Gastroesophageal sphincter (tissue), 4 donors: ENCODE results near the gene SEC22A. TPM values are rescaled to one million over a fixed set of nuclear protein-coding genes. Genes with fewer than 3 reads are reported as not detected.
A peak's percentile ranks its signal among the peaks of the same experiment; 100 is the strongest.

Source experiments
- ATAC-seq: fragments of 150-250 bp; one replicate; pipeline ENCODE4 v1.9.1; 2016; ENCODE audit warnings: mild to moderate bottlenecking, moderate library complexity
- H3K27ac ChIP-seq, 4 donors: fragments of 200-600 bp; sonication (generic) in 3 of 4; 1 replicate in 3 of 4; 2 replicates in 1 of 4; pipeline ENCODE4 v1.5.1; 2016 to 2019
- H3K27me3 ChIP-seq: fragments of 200-600 bp; sonication (generic); one replicate; pipeline ENCODE4 v1.5.1; 2019
- H3K36me3 ChIP-seq, 2 donors: fragments of 200-600 bp; sonication (generic); one replicate each; pipeline ENCODE4 v1.5.1; 2019; ENCODE audit warnings: control low read depth in 1 of 2
- H3K4me1 ChIP-seq, 3 donors: fragments of 200-600 bp; sonication (generic); 1 replicate in 2 of 3; 2 replicates in 1 of 3; pipeline ENCODE4 v1.5.1; 2016 to 2019; ENCODE audit warnings: control low read depth in 2 of 3
- H3K4me3 ChIP-seq, 2 donors: fragments of 200-600 bp; sonication (generic); one replicate each; pipeline ENCODE4 v1.5.1; 2019; ENCODE audit warnings: mild to moderate bottlenecking in 1 of 2, moderate library complexity in 1 of 2
- H3K9me3 ChIP-seq, 3 donors: fragments of 200-600 bp; sonication (generic); one replicate each; pipeline ENCODE4 v1.5.1; 2017 to 2019; ENCODE audit warnings: control low read depth in 2 of 3
- EP300 ChIP-seq: sonication (generic); formaldehyde crosslinking; IDR thresholded peaks from one replicate; pipeline ENCODE4 v1.6.1; 2017; ENCODE audit warnings: antibody characterized with exemption, mild to moderate bottlenecking
- POLR2A ChIP-seq, 2 donors: fragments of 450-650 bp; IDR thresholded peaks; one replicate each; pipeline ENCODE4 v1.6.1; 2017; ENCODE audit warnings: antibody characterized with exemption in 2 of 2, mild to moderate bottlenecking in 2 of 2, moderate library complexity in 1 of 2
- POLR2AphosphoS5 ChIP-seq: sonication (generic); formaldehyde crosslinking; IDR thresholded peaks from one replicate; pipeline ENCODE4 v1.6.1; 2017; ENCODE audit warnings: antibody characterized with exemption
- WGBS, 2 donors: methylation state at CpG; one replicate each; pipeline ENCODE4 v1.1.5; 2018; ENCODE audit warnings: low coverage in 1 of 2; 5-methylcytosine and 5-hydroxymethylcytosine counted together
- total RNA-seq, 4 donors: library from RNA; depleted of rRNA; stranded (reverse); fragments of >200 nt; gene quantifications; one replicate each; pipeline ENCODE4 v1.1.0, GENCODE V29; 2016
- TF ChIP-seq, protein P1 (sequence below), 4 experiments: fragments of 200-600 bp in 2 of 4; fragments of 450-650 bp in 2 of 4; sonication (generic) in 1 of 4; IDR thresholded peaks; one replicate each; pipeline ENCODE4 v1.5.1; 2017 to 2019; ENCODE audit warnings: antibody characterized with exemption in 4 of 4, mild to moderate bottlenecking in 2 of 4, moderate library complexity in 2 of 4

The SEC22A gene
- total RNA-seq, 4 donors from 2014 or later, result 17.3 to 32.2 (median 23.9) TPM

- H3K36me3 ChIP-seq, result peaks cover 0 to 39% of the 10 kb centered on the region in 2 donors
- no peaks in the 10 kb centered on the region for H3K27me3 ChIP-seq
- H3K4me3 ChIP-seq, result no peak overlapping the region
- no peak for ATAC-seq
- no peaks in the 10 kb centered on the region for H3K9me3 ChIP-seq
- 96 to 100% methylated on average over 2 of the region's 2 CpGs for WGBS, 2 donors
- no peak overlapping the region for H3K27ac ChIP-seq
- no peak for TF ChIP-seq POLR2A (IDR thresholded peaks at IDR 0.05)
- TF ChIP-seq EP300, result no peak
- TF ChIP-seq POLR2AphosphoS5, result no peak
- TF ChIP-seq, protein P1, sequence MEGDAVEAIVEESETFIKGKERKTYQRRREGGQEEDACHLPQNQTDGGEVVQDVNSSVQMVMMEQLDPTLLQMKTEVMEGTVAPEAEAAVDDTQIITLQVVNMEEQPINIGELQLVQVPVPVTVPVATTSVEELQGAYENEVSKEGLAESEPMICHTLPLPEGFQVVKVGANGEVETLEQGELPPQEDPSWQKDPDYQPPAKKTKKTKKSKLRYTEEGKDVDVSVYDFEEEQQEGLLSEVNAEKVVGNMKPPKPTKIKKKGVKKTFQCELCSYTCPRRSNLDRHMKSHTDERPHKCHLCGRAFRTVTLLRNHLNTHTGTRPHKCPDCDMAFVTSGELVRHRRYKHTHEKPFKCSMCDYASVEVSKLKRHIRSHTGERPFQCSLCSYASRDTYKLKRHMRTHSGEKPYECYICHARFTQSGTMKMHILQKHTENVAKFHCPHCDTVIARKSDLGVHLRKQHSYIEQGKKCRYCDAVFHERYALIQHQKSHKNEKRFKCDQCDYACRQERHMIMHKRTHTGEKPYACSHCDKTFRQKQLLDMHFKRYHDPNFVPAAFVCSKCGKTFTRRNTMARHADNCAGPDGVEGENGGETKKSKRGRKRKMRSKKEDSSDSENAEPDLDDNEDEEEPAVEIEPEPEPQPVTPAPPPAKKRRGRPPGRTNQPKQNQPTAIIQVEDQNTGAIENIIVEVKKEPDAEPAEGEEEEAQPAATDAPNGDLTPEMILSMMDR (IDR thresholded peaks at IDR 0.05), result no peak
- H3K4me1 ChIP-seq, result peaks cover 0 to 9% (median 0%) of the 10 kb centered on the region in 3 donors
Measured at GRCh38 chr3:123167686-123168085, 34.1 kb upstream of the SEC22A start.

DNA sequence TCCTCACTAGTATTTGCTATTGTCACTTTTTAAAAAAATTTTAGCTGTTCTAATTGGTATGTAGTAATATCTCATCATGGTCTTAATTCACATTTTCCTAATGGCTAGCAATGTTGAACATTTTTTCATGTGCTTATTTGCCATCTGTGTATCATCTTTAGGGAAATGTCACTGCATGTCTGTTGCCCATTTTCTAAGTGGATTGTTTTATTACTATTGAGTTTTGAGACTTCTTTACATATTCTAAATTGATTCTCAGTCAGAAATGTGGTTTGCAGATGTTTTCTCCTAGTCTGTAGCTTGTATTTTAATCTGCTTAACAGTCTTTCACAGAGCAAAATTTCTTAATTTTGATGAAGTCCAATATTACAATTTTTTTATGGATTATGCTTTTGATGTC, 33.6 kb upstream of the SEC22A start:
- H3K4me1 ChIP-seq, result peaks cover 0 to 9% (median 0%) of the 10 kb centered on the region in 3 donors
- H3K36me3 ChIP-seq, result peaks cover 0 to 34% of the 10 kb centered on the region in 2 donors
- no peak for ATAC-seq
- no peak overlapping the region for H3K4me3 ChIP-seq
- H3K27ac ChIP-seq, result no peak overlapping the region
- TF ChIP-seq, protein P1 (IDR thresholded peaks at IDR 0.05), result no peak
- TF ChIP-seq POLR2AphosphoS5 (no peak), POLR2A (IDR thresholded peaks at IDR 0.05) (no peak), EP300 (no peak)
- no peaks in the 10 kb centered on the region for H3K27me3 ChIP-seq
- H3K9me3 ChIP-seq, result no peaks in the 10 kb centered on the region

GRCh38 chr3:123168605-123169004, 33.1 kb upstream of the SEC22A start:
- Histone ChIP-seq H3K4me1 (peaks cover 0 to 9% (median 0%) of the 10 kb centered on the region in 3 donors), H3K4me3 (no peak overlapping the region), H3K27me3 (no peaks in the 10 kb centered on the region), H3K36me3 (peaks cover 0 to 30% of the 10 kb centered on the region in 2 donors), H3K27ac (no peak overlapping the region), H3K9me3 (no peaks in the 10 kb centered on the region)
- ATAC-seq, result no peak
- TF ChIP-seq POLR2AphosphoS5 (no peak), EP300 (no peak), POLR2A (IDR thresholded peaks at IDR 0.05) (no peak)
- TF ChIP-seq, protein P1 (IDR thresholded peaks at IDR 0.05), result no peak
- 76 to 82% methylated on average over 2 of the region's 2 CpGs for WGBS, 2 donors

- no peaks in the 10 kb centered on the region for H3K27me3 ChIP-seq
- no peak overlapping the region for H3K4me3 ChIP-seq
- peaks cover 0 to 9% (median 0%) of the 10 kb centered on the region in 3 donors for H3K4me1 ChIP-seq
- 18 to 37% methylated on average over 2 to 4 of the region's 5 CpGs for WGBS, 2 donors
- no peaks in the 10 kb centered on the region for H3K9me3 ChIP-seq
- H3K27ac ChIP-seq, result peak overlapping the region in 1 of 4 donors; percentile 35
- TF ChIP-seq POLR2AphosphoS5 (no peak), EP300 (no peak), POLR2A (IDR thresholded peaks at IDR 0.05) (no peak)
- TF ChIP-seq, protein P1 (IDR thresholded peaks at IDR 0.05), result no peak
- no peak for ATAC-seq
- peaks cover 0 to 21% of the 10 kb centered on the region in 2 donors for H3K36me3 ChIP-seq
Measured at GRCh38 chr3:123169492-123169929, 32.2 kb upstream of the SEC22A start.

DNA sequence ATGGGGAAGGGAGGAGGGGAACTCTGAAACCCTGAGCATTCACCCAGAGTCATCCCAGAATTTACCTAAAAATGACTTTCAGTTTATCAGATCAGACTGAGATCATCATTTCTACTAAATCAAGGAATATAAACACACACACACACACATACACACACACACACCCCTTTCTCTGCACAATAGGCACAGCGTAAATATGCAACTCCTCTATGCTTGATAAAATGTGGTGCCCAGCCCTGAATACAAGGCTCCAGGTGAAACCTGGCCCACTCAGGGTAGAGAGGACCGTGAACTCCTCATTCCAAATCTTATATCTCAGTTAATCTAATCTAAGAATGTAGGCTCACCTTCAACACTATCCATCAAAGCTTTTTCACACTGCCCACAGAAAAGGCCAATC, 31.8 kb upstream of the SEC22A start:
- Histone ChIP-seq H3K27ac (peak overlapping the region in 1 of 4 donors; percentile 35), H3K36me3 (peaks cover 0 to 16% of the 10 kb centered on the region in 2 donors), H3K27me3 (no peaks in the 10 kb centered on the region), H3K9me3 (no peaks in the 10 kb centered on the region), H3K4me3 (no peak overlapping the region), H3K4me1 (peaks cover 0 to 9% (median 0%) of the 10 kb centered on the region in 3 donors)
- no peak for ATAC-seq
- 79 to 95% methylated on average over 2 of the region's 2 CpGs for WGBS, 2 donors
- TF ChIP-seq, protein P1 (IDR thresholded peaks at IDR 0.05), result no peak
- TF ChIP-seq POLR2AphosphoS5 (no peak), POLR2A (IDR thresholded peaks at IDR 0.05) (no peak)
